ENCODE results near the gene DDX59.

- TF ChIP-seq, protein P1, sequence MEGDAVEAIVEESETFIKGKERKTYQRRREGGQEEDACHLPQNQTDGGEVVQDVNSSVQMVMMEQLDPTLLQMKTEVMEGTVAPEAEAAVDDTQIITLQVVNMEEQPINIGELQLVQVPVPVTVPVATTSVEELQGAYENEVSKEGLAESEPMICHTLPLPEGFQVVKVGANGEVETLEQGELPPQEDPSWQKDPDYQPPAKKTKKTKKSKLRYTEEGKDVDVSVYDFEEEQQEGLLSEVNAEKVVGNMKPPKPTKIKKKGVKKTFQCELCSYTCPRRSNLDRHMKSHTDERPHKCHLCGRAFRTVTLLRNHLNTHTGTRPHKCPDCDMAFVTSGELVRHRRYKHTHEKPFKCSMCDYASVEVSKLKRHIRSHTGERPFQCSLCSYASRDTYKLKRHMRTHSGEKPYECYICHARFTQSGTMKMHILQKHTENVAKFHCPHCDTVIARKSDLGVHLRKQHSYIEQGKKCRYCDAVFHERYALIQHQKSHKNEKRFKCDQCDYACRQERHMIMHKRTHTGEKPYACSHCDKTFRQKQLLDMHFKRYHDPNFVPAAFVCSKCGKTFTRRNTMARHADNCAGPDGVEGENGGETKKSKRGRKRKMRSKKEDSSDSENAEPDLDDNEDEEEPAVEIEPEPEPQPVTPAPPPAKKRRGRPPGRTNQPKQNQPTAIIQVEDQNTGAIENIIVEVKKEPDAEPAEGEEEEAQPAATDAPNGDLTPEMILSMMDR (IDR thresholded peaks at IDR 0.05; ENCODE audit: borderline replicate concordance, extremely low read depth, low read length, poor library complexity, severe bottlenecking), result no peak
- TF ChIP-seq EZH2 (IDR thresholded peaks at IDR 0.05; ENCODE audit: borderline replicate concordance, low read depth, low read length, severe bottlenecking), result no peak
Measured at GRCh38 chr1:200714504-200715187, 44.9 kb upstream of the DDX59 start.

Data from DND-41 (cell line).